ENCODE measurements around the gene PHF11.
"Not testable (repeated sequence)": the region's sequence is repeated elsewhere in the genome, so short reads cannot be mapped to it uniquely, and the experiment has no call there.

PHF11 gene

GRCh38 chr13:49549289-49549688 is 53.5 kb downstream of the PHF11 start:
- no peak for DNase-seq (ENCODE audit: low read depth)

GRCh38 chr13:49550942-49551644 is 55.3 kb downstream of the PHF11 start:
- DNase-seq (ENCODE audit: low read depth), result no peak

GRCh38 chr13:49553888-49554287 is 58.1 kb downstream of the PHF11 start:
- DNase-seq (ENCODE audit: low read depth), result no peak

GRCh38 chr13:49554387-49554786 is 58.6 kb downstream of the PHF11 start:
- no peak for DNase-seq (ENCODE audit: low read depth)

- no peak for DNase-seq (ENCODE audit: low read depth)
Measured at GRCh38 chr13:49559006-49559405, 63.3 kb downstream of the PHF11 start.

GRCh38 chr13:49560270-49561061 is 64.7 kb downstream of the PHF11 start:
- no peak for DNase-seq (ENCODE audit: low read depth)

GRCh38 chr13:49561062-49561410 is 65.3 kb downstream of the PHF11 start:
- no peak for DNase-seq (ENCODE audit: low read depth)

GRCh38 chr13:49563516-49563915 is 67.8 kb downstream of the PHF11 start:
- peak; percentile 36 for DNase-seq (ENCODE audit: low read depth)

- DNase-seq (ENCODE audit: low read depth), result not testable (repeated sequence)
Measured at GRCh38 chr13:49565461-49565860, 69.7 kb downstream of the PHF11 start.

- DNase-seq (ENCODE audit: low read depth), result no peak
Measured at GRCh38 chr13:49566461-49566860, 70.7 kb downstream of the PHF11 start.

- DNase-seq (ENCODE audit: low read depth), result no peak
Measured at GRCh38 chr13:49567491-49567890, 71.7 kb downstream of the PHF11 start.

- DNase-seq (ENCODE audit: low read depth), result no peak
Measured at GRCh38 chr13:49569993-49570689, 74.4 kb downstream of the PHF11 start.

- DNase-seq (ENCODE audit: low read depth), result no peak
Measured at GRCh38 chr13:49571299-49572240, 75.8 kb downstream of the PHF11 start.
